ENCODE data around the gene DLGAP1. TPM values are rescaled to one million over a fixed set of nuclear protein-coding genes. Genes with fewer than 3 reads are reported as not detected.

The DLGAP1 gene
- total RNA-seq, 3 donors from 2014 or later, result 0.96 to 17.6 (median 5.2) TPM

DNA sequence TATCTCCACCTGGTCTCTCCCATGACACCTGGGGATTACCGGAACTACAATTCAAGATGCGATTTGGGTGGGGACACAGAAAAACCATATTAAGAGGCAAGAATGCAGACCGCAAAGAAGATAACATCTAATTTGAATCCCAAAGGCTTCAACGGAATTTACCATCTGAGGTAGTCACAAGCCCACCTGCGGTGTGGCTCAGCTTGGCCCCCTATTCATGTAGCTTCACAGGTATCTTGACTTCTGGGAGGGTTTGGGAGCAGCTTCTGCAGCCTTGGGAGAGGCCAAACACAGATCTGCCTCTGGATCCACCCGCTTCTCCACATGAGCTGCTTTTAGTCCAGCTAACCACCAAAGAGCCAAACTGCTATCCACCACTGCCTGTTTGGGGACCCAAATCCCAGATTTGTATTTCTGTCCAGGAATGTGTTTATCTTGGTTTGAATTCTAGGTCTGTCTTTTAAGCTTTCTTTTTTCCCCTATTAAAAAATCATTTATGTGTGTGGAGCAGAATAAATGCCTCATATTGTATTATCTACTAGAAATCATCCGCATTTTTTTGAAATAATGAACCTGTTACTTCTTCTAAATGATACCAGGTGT is 247.6 kb downstream of the DLGAP1 start:
- H3K27me3 ChIP-seq, result no peaks in the 10 kb centered on the region
- no peak overlapping the region for H3K27ac ChIP-seq
- no peaks in the 10 kb centered on the region for H3K9me3 ChIP-seq
- H3K4me3 ChIP-seq, result no peak overlapping the region
- intact Hi-C loops (cut with DNase I; ENCODE audit: low total_unique reads), result no loop called here
- H3K36me3 ChIP-seq, result no peaks in the 10 kb centered on the region
- no peaks in the 10 kb centered on the region for H3K4me1 ChIP-seq
- no peak for DNase-seq (ENCODE audit: low spot score in 2 of 2)
- TF ChIP-seq POLR2AphosphoS5 (IDR thresholded peaks at IDR 0.05) (no peak), POLR2A (IDR thresholded peaks at IDR 0.05) (no peak)
- TF ChIP-seq, protein P1, sequence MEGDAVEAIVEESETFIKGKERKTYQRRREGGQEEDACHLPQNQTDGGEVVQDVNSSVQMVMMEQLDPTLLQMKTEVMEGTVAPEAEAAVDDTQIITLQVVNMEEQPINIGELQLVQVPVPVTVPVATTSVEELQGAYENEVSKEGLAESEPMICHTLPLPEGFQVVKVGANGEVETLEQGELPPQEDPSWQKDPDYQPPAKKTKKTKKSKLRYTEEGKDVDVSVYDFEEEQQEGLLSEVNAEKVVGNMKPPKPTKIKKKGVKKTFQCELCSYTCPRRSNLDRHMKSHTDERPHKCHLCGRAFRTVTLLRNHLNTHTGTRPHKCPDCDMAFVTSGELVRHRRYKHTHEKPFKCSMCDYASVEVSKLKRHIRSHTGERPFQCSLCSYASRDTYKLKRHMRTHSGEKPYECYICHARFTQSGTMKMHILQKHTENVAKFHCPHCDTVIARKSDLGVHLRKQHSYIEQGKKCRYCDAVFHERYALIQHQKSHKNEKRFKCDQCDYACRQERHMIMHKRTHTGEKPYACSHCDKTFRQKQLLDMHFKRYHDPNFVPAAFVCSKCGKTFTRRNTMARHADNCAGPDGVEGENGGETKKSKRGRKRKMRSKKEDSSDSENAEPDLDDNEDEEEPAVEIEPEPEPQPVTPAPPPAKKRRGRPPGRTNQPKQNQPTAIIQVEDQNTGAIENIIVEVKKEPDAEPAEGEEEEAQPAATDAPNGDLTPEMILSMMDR (IDR thresholded peaks at IDR 0.05), result no peak

DNA sequence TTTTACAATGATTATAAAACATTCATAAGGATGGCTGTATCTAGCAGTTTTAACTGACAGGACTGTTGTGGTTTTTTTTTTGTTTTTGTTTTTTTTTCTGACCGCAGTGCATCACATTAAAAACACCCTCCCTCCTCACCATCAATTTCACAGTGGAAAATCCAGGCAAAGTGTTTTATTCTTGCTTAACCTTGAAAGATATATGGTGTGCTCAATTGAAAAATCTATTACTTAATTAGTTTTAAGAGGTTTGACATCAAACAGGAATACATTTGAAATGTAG is 250.7 kb downstream of the DLGAP1 start:
- intact Hi-C loops (cut with DNase I; ENCODE audit: low total_unique reads), result no loop called here
- DNase-seq (ENCODE audit: low spot score in 2 of 2), result no peak
- no peaks in the 10 kb centered on the region for H3K36me3 ChIP-seq

DNA sequence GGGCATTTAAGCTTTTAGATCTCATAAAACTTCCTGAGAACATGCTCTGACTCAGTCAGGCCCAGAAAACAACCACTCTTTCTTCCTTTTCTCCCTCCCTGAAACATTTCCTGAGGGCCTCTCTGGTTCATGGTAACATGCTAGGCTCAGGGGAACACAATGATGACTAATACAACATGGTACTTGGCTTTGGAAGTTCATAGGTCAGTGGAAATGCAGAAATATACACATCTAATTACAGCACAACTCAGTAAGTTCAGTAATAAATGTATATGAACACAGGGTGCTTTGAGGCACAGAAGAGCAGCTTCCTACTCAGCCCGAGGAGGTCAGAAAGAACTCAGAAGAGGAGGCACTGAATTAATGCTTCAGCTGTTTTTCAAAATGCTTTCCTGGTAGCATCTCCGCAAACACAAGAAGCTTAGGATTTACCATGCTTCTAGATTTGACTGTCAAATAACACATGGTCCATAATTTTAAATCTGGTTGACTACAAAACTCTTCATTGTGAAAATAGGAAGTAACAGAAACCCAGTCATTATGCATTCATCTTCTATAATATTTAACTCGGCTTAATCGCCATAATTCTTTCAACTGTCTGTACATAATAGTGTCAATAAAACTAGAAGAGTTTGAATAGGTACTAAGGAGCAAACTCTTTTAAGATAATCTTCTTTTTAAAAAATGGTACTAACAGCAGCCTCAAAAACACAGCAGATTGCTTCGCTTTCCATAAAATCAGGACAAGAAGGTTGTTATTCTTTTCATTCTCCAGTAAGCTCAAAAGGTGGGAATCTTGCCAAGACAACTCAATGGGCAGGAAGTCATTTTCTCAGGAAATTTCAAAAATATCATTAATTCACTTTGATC is 251.3 kb downstream of the DLGAP1 start:
- Histone ChIP-seq H3K27ac (no peak overlapping the region), H3K4me3 (no peak overlapping the region), H3K27me3 (no peaks in the 10 kb centered on the region), H3K36me3 (no peaks in the 10 kb centered on the region), H3K4me1 (no peaks in the 10 kb centered on the region), H3K9me3 (no peaks in the 10 kb centered on the region)
- TF ChIP-seq, protein P1 (IDR thresholded peaks at IDR 0.05), result no peak
- TF ChIP-seq POLR2A (IDR thresholded peaks at IDR 0.05) (no peak), POLR2AphosphoS5 (IDR thresholded peaks at IDR 0.05) (no peak)
- intact Hi-C loops (cut with DNase I; ENCODE audit: low total_unique reads), result no loop called here
- DNase-seq (ENCODE audit: low spot score in 2 of 2), result no peak

More for the DNA sequence above, 250.7 kb downstream of the DLGAP1 start:
- Histone ChIP-seq H3K27me3 (no peaks in the 10 kb centered on the region), H3K9me3 (no peaks in the 10 kb centered on the region), H3K4me3 (no peak overlapping the region), H3K4me1 (no peaks in the 10 kb centered on the region), H3K27ac (no peak overlapping the region)
- TF ChIP-seq, protein P1 (IDR thresholded peaks at IDR 0.05), result no peak
- TF ChIP-seq POLR2AphosphoS5 (IDR thresholded peaks at IDR 0.05) (no peak), POLR2A (IDR thresholded peaks at IDR 0.05) (no peak)

DNA sequence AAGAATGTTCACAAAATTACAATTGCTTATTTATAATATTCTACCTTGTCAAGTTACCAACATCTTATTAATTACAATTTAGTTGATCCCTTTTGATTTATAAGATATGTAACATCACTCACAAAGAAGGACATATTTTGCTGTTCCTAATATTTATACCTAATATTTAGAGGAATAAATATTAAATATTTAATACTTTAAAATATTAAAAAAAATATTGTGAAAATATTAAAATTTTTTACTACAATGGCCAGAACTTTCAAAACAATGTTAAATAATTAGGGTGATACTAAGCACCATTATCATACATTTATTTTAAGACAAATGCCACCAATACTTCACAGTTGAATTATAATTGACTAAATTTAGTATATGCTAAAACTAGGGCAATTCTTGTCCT is 254.7 kb downstream of the DLGAP1 start:
- Histone ChIP-seq H3K27ac (no peak overlapping the region), H3K4me1 (no peaks in the 10 kb centered on the region), H3K27me3 (no peaks in the 10 kb centered on the region), H3K4me3 (no peak overlapping the region), H3K36me3 (no peaks in the 10 kb centered on the region), H3K9me3 (no peaks in the 10 kb centered on the region)
- DNase-seq (ENCODE audit: low spot score in 2 of 2), result no peak
- TF ChIP-seq POLR2A (IDR thresholded peaks at IDR 0.05), result no peak
- TF ChIP-seq, protein P1 (IDR thresholded peaks at IDR 0.05), result no peak
- no peak for TF ChIP-seq POLR2AphosphoS5 (IDR thresholded peaks at IDR 0.05)
- intact Hi-C loops (cut with DNase I; ENCODE audit: low total_unique reads), result no loop called here

DNA sequence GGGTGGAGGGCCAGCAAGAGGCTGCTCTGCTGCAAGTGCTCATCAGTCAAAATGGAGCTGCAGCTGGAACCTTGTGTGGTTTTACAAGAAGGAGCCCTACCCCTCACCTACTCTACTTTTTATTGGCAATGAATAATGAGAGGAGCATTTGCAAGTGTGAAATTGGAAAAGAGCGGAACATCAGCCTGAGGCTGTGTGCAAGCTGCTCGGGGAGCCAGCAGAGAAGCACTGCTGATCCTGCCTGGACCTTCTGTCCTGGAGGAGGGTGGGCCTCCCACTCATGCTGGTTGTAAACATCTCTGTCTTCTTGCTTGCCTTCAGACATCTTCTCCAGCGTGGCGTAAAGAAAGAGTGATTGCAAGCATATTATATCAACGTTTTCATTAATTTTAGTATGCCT is 256.2 kb downstream of the DLGAP1 start:
- H3K27me3 ChIP-seq, result no peaks in the 10 kb centered on the region
- TF ChIP-seq, protein P1 (IDR thresholded peaks at IDR 0.05), result no peak
- TF ChIP-seq POLR2A (IDR thresholded peaks at IDR 0.05), result no peak
- TF ChIP-seq POLR2AphosphoS5 (IDR thresholded peaks at IDR 0.05), result no peak
- H3K4me1 ChIP-seq, result no peaks in the 10 kb centered on the region
- H3K27ac ChIP-seq, result no peak overlapping the region
- H3K9me3 ChIP-seq, result no peaks in the 10 kb centered on the region
- H3K4me3 ChIP-seq, result no peak overlapping the region
- H3K36me3 ChIP-seq, result no peaks in the 10 kb centered on the region
- DNase-seq (ENCODE audit: low spot score in 2 of 2), result no peak
- intact Hi-C loops (cut with DNase I; ENCODE audit: low total_unique reads), result no loop called here

Data from breast epithelium (tissue), 4 donors.